Peyer's patch (tissue), 4 donors: ENCODE results near the gene SORBS1. TPM values are rescaled to one million over a fixed set of nuclear protein-coding genes. Genes with fewer than 3 reads are reported as not detected.

ENCODE experiments used
- DNase-seq, 3 donors: peaks; one replicate each; pipeline ENCODE4 v3.0.0-alpha.2; 2017 to 2019
- H3K27ac ChIP-seq, 4 donors: fragments of 200-600 bp; sonication (generic); one replicate each; pipeline ENCODE4 v1.5.1; 2016 to 2019
- H3K27me3 ChIP-seq, 2 donors: fragments of 200-600 bp; sonication (generic); one replicate each; pipeline ENCODE4 v1.5.1; 2019
- H3K36me3 ChIP-seq, 3 donors: fragments of 200-600 bp; sonication (generic); one replicate each; pipeline ENCODE4 v1.5.1; 2016 to 2019
- H3K4me1 ChIP-seq, 4 donors: fragments of 200-600 bp; sonication (generic); one replicate each; pipeline ENCODE4 v1.5.1; 2016 to 2019
- H3K4me3 ChIP-seq, 4 donors: fragments of 200-600 bp; sonication (generic); 1 replicate in 3 of 4; 2 replicates in 1 of 4; pipeline ENCODE4 v1.5.1; 2016 to 2019; ENCODE audit warnings: mild to moderate bottlenecking in 1 of 4
- H3K9me3 ChIP-seq, 4 donors: fragments of 200-600 bp; sonication (generic); one replicate each; pipeline ENCODE4 v1.5.1; 2016 to 2019; ENCODE audit warnings: mild to moderate bottlenecking in 1 of 4
- CTCF ChIP-seq, 6 experiments: fragments of 450-650 bp in 4 of 6; fragments of 200-600 bp in 2 of 6; sonication (generic) in 1 of 6; IDR thresholded peaks; one replicate each; pipeline ENCODE4 v1.5.1; 2017 to 2019; ENCODE audit warnings: antibody characterized with exemption in 6 of 6, mild to moderate bottlenecking in 3 of 6, moderate library complexity in 1 of 6
- POLR2A ChIP-seq, 2 donors: fragments of 450-650 bp; IDR thresholded peaks; one replicate each; pipeline ENCODE4 v1.5.1; 2017; ENCODE audit warnings: antibody characterized with exemption in 2 of 2, mild to moderate bottlenecking in 2 of 2, moderate library complexity in 2 of 2
- total RNA-seq, 4 donors: library from RNA; depleted of rRNA; stranded (reverse); fragments of >200 nt; gene quantifications; one replicate each; pipeline ENCODE4 v1.1.0, GENCODE V29; 2016

Gene SORBS1
- total RNA-seq, 4 donors from 2014 or later, result 34.3 to 57.1 (median 48.7) TPM

- peak in 1 of 3 donors; percentile 34 for DNase-seq
- Histone ChIP-seq H3K4me3 (no peak overlapping the region), H3K27me3 (no peaks in the 10 kb centered on the region), H3K27ac (no peak overlapping the region), H3K9me3 (no peaks in the 10 kb centered on the region), H3K4me1 (peaks cover 0 to 4% (median 0%) of the 10 kb centered on the region in 4 donors), H3K36me3 (no peaks in the 10 kb centered on the region)
- TF ChIP-seq POLR2A (IDR thresholded peaks at IDR 0.05) (no peak), CTCF (IDR thresholded peaks at IDR 0.05) (no peak)
Observed at GRCh38 chr10:95303535-95303934, 257.6 kb downstream of the SORBS1 start.

DNA sequence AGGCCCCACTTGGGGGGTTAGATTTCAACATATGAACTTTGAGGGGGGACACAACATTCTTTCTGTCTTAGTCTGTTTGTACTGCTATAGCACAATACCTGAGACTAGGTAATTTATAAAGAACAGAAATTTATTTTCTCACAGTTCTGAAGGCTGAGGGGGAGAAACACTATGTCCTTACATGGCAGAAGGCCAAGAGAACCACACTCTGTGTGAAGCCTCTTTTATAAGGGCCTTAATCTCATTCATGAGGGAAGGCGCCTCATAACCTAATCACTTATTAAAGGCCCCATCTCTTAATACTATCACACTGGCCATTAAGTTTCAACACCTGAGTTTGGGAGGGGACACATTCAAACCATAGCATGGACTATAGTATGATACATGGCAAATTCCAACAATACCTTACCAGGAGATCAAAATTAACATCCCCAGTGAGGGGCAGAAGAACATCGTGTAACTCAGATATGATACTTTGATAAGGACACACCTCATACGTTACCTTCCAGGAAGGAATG, 261.1 kb downstream of the SORBS1 start:
- Histone ChIP-seq H3K9me3 (no peaks in the 10 kb centered on the region), H3K36me3 (no peaks in the 10 kb centered on the region), H3K4me3 (no peak overlapping the region), H3K27me3 (no peaks in the 10 kb centered on the region), H3K27ac (no peak overlapping the region), H3K4me1 (peaks cover 0 to 7% (median 1%) of the 10 kb centered on the region in 4 donors)
- no peak for DNase-seq
- TF ChIP-seq POLR2A (IDR thresholded peaks at IDR 0.05), result no peak
- TF ChIP-seq CTCF (IDR thresholded peaks at IDR 0.05), result no peak

GRCh38 chr10:95297402-95297801, 263.8 kb downstream of the SORBS1 start:
- H3K4me1 ChIP-seq, result peaks cover 0 to 27% (median 12%) of the 10 kb centered on the region in 4 donors
- H3K36me3 ChIP-seq, result no peaks in the 10 kb centered on the region
- no peak for DNase-seq
- H3K9me3 ChIP-seq, result no peaks in the 10 kb centered on the region
- no peak overlapping the region for H3K27ac ChIP-seq
- no peaks in the 10 kb centered on the region for H3K27me3 ChIP-seq
- no peak for TF ChIP-seq POLR2A (IDR thresholded peaks at IDR 0.05)
- no peak for TF ChIP-seq CTCF (IDR thresholded peaks at IDR 0.05)
- H3K4me3 ChIP-seq, result no peak overlapping the region

GRCh38 chr10:95296764-95297163, 264.4 kb downstream of the SORBS1 start:
- no peak for DNase-seq
- TF ChIP-seq CTCF (IDR thresholded peaks at IDR 0.05), result no peak
- TF ChIP-seq POLR2A (IDR thresholded peaks at IDR 0.05), result no peak
- no peaks in the 10 kb centered on the region for H3K9me3 ChIP-seq
- no peaks in the 10 kb centered on the region for H3K27me3 ChIP-seq
- H3K36me3 ChIP-seq, result no peaks in the 10 kb centered on the region
- no peak overlapping the region for H3K4me3 ChIP-seq
- H3K27ac ChIP-seq, result no peak overlapping the region
- peaks cover 0 to 27% (median 14%) of the 10 kb centered on the region in 4 donors for H3K4me1 ChIP-seq

DNA sequence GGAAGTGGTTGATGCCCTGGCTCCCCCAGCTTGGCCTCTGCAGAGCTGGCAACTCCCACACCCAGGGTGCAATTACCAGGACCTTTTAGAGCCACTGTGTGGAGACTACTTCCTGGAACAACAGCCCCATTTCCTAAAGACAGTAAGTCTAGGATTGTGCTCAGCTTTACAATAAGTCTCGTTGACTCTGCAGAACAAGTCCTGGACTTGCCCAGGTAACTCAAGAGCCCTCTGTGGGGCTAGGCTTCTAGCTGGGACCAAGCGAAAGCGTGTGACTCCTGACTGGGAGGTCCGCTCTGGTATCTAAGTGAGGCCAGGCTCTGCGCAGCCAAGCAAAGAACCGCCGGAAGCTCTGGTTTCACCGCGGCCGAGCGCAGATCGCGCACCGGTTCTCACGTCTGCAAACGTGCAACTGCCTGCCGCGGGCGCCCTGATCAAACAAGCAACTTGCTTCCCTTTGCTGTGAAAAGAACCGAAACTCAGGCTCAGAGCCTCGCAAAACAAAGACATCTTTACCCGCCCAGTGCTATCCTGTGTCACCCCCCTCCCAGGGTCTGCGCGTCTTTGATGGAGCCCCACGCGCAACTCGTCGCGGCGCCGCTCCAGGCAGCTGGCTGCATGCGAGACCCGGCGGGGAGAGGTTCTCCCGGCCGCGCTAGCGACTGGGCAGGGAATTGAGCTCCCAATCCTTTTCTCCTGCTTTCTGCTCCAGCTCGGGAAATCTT, 266.0 kb downstream of the SORBS1 start:
- peaks cover 0 to 31% (median 17%) of the 10 kb centered on the region in 4 donors for H3K4me1 ChIP-seq
- H3K36me3 ChIP-seq, result no peaks in the 10 kb centered on the region
- peak overlapping the region; percentile 55 to 82 (median 71) for H3K27ac ChIP-seq
- peak; percentile 79 to 93 (median 89) for DNase-seq
- H3K4me3 ChIP-seq, result peak overlapping the region; percentile 26 to 43 (median 34)
- TF ChIP-seq POLR2A (IDR thresholded peaks at IDR 0.05) (peak in 1 of 2 donors; percentile 23), CTCF (IDR thresholded peaks at IDR 0.05) (no peak)
- H3K27me3 ChIP-seq, result no peaks in the 10 kb centered on the region
- H3K9me3 ChIP-seq, result no peaks in the 10 kb centered on the region
